GM18951 (cell line): ENCODE data around the gene FAM114A2.

Source experiments
- POLR2A ChIP-seq: IDR thresholded peaks from 4 replicates; pipeline ENCODE4 v1.6.1; 2011; ENCODE audit warnings: mild to moderate bottlenecking; ENCODE audit not compliant: insufficient read length, insufficient read depth; ENCODE audit errors: extremely low read depth
- in situ Hi-C: fragments of 300-500 bp; cut with MboI; formaldehyde crosslinking; loops from one replicate; pipeline ENCODE4 v1.12.0; 2022; ENCODE audit warnings: low sequenced_read_pairs, mixed read lengths, inconsistent platforms; ENCODE audit not compliant: unreplicated experiment

Gene FAM114A2

GRCh38 chr5:153991168-153991567 lies 47.5 kb downstream of the FAM114A2 start:
- in situ Hi-C loops: no loop called here
- TF ChIP-seq POLR2A: no peak

GRCh38 chr5:153988510-153988909 lies 50.2 kb downstream of the FAM114A2 start:
- in situ Hi-C loops: no loop called here
- TF ChIP-seq POLR2A: no peak

GRCh38 chr5:153987301-153987700 lies 51.4 kb downstream of the FAM114A2 start:
- in situ Hi-C loops: no loop called here
- TF ChIP-seq POLR2A: no peak

- TF ChIP-seq POLR2A: no peak
- in situ Hi-C loops: no loop called here
Observed at GRCh38 chr5:153985498-153985897, 53.2 kb downstream of the FAM114A2 start.

- TF ChIP-seq POLR2A: no peak
- in situ Hi-C loops: no loop called here
Observed at GRCh38 chr5:153983885-153984284, 54.8 kb downstream of the FAM114A2 start.

- no peak for TF ChIP-seq POLR2A
- in situ Hi-C loops: no loop called here
Observed at GRCh38 chr5:153981905-153982605, 56.7 kb downstream of the FAM114A2 start.

- no peak for TF ChIP-seq POLR2A
- in situ Hi-C loops: no loop called here
Observed at GRCh38 chr5:153979028-153979783, 59.5 kb downstream of the FAM114A2 start.

- no peak for TF ChIP-seq POLR2A
- in situ Hi-C loops: no loop called here
Observed at GRCh38 chr5:153974813-153975163, 63.9 kb downstream of the FAM114A2 start.

- TF ChIP-seq POLR2A: no peak
- in situ Hi-C loops: no loop called here
Observed at GRCh38 chr5:153974131-153974812, 64.4 kb downstream of the FAM114A2 start.

GRCh38 chr5:153972240-153972639 lies 66.5 kb downstream of the FAM114A2 start:
- in situ Hi-C loops: no loop called here
- no peak for TF ChIP-seq POLR2A

GRCh38 chr5:153970496-153970895 lies 68.2 kb downstream of the FAM114A2 start:
- in situ Hi-C loops: no loop called here
- no peak for TF ChIP-seq POLR2A

- no peak for TF ChIP-seq POLR2A
- in situ Hi-C loops: loop anchor here (10.0 kb wide), 1 partner anchor 1435 kb away; no protein-coding TSS in a partner anchor
Observed at GRCh38 chr5:153969563-153969895, 69.2 kb downstream of the FAM114A2 start.

- TF ChIP-seq POLR2A: no peak
- in situ Hi-C loops: loop anchor here (10.0 kb wide), 1 partner anchor 1434 kb away; no protein-coding TSS in a partner anchor
Observed at GRCh38 chr5:153968761-153969562, 69.7 kb downstream of the FAM114A2 start.
